Gastrocnemius medialis (tissue), 4 donors: ENCODE data around the gene APOBEC3B. TPM values are rescaled to one million over a fixed set of nuclear protein-coding genes. Genes with fewer than 3 reads are reported as not detected.
"Not testable (repeated sequence)": the region's sequence is repeated elsewhere in the genome, so short reads cannot be mapped to it uniquely, and the experiment has no call there.

ENCODE experiments used
- ATAC-seq, 2 donors: fragments of 150-250 bp; one replicate each; pipeline ENCODE4 v1.9.1; 2016
- DNase-seq, 2 donors: peaks; one replicate each; pipeline ENCODE4 v3.0.0-alpha.2; 2019
- H3K27ac ChIP-seq, 4 donors: fragments of 200-600 bp; sonication (generic); 1 replicate in 1 of 4; 2 replicates in 3 of 4; pipeline ENCODE4 v1.5.1; 2016 to 2018; ENCODE audit warnings: mild to moderate bottlenecking in 2 of 4, moderate library complexity in 1 of 4
- H3K27me3 ChIP-seq, 3 donors: fragments of 200-600 bp; sonication (generic) in 2 of 3; 1 replicate in 1 of 3; 2 replicates in 2 of 3; pipeline versions ENCODE4 v1.5.1 to v1.6.0; 2016 to 2019; ENCODE audit warnings: mild to moderate bottlenecking in 1 of 3, moderate library complexity in 1 of 3
- H3K36me3 ChIP-seq, 2 donors: fragments of 200-600 bp; sonication (generic) in 1 of 2; one replicate each; pipeline ENCODE4 v1.5.1; 2017 to 2018
- H3K4me1 ChIP-seq, 2 donors: fragments of 200-600 bp; sonication (generic) in 1 of 2; one replicate each; pipeline ENCODE4 v1.5.1; 2016 to 2017; ENCODE audit warnings: mild to moderate bottlenecking in 2 of 2
- H3K4me3 ChIP-seq, 4 donors: fragments of 200-600 bp; sonication (generic) in 3 of 4; 1 replicate in 1 of 4; 2 replicates in 3 of 4; pipeline ENCODE4 v1.5.1; 2016 to 2019; ENCODE audit warnings: mild to moderate bottlenecking in 2 of 4
- H3K9me3 ChIP-seq, 3 donors: fragments of 200-600 bp; sonication (generic) in 2 of 3; 1 replicate in 1 of 3; 2 replicates in 2 of 3; pipeline ENCODE4 v1.5.1; 2016 to 2019
- CTCF ChIP-seq, 5 experiments: fragments of 450-650 bp in 3 of 5; fragments of 200-600 bp in 2 of 5; sonication (generic) in 2 of 5; IDR thresholded peaks in 4 of 5; conservative IDR thresholded peaks in 1 of 5; 1 replicate in 4 of 5; 2 replicates in 1 of 5; pipeline ENCODE4 v1.5.1; 2016 to 2019; ENCODE audit warnings: antibody characterized with exemption in 5 of 5, mild to moderate bottlenecking in 3 of 5, moderate library complexity in 3 of 5
- POLR2A ChIP-seq, 2 donors: fragments of 450-650 bp; IDR thresholded peaks; one replicate each; pipeline ENCODE4 v1.6.1; 2017; ENCODE audit warnings: antibody characterized with exemption in 2 of 2, mild to moderate bottlenecking in 2 of 2, moderate library complexity in 2 of 2
- in situ Hi-C, 4 donors: fragments of 200-750 bp; cut with MboI; loops; one replicate each; pipeline versions ENCODE4 v1.15.0 to v1.8.0; 2017; ENCODE audit warnings: low sequenced_read_pairs in 4 of 4
- intact Hi-C: fragments of 100-400 bp; cut with DNase I; formaldehyde crosslinking; loops from one replicate; pipeline ENCODE4 v1.15.1; 2023; ENCODE audit warnings: low total_unique reads
- total RNA-seq, 4 donors: library from RNA; depleted of rRNA; stranded (reverse); fragments of >200 nt; gene quantifications; one replicate each; pipeline versions ENCODE4 v1.1.0 to v1.2.3, GENCODE V29; 2016

The APOBEC3B gene
- total RNA-seq, 4 donors from 2014 or later: 0.62 TPM; not detected in 3

GRCh38 chr22:39013942-39014722, 32.0 kb downstream of the APOBEC3B start, which contains the start of gene APOBEC3C:
TSS of gene APOBEC3C (plus strand) at chr22:39014257. CDS start at chr22:39014363, 106 bp downstream.
- intact Hi-C loops: no loop called here
- Histone ChIP-seq H3K27me3 (no peaks in the 10 kb centered on the region), H3K27ac (peak within 1 kb of the TSS; percentile 37 to 61 (median 46)), H3K4me3 (peak within 1 kb of the TSS; percentile 27 to 49 (median 38)), H3K36me3 (no peaks in the 10 kb centered on the region), H3K9me3 (no peaks in the 10 kb centered on the region), H3K4me1 (no peaks in the 10 kb centered on the region)
- TF ChIP-seq POLR2A (IDR thresholded peaks at IDR 0.05) (peak; percentile 23 to 39), CTCF (IDR thresholded peaks at IDR 0.05 in 4 of 5, conservative IDR thresholded peaks at IDR 0.05 in 1 of 5) (no peak)
- in situ Hi-C loops: loop anchor here in 1 of 4 donors (5.0 kb wide), 1 partner anchor 108 kb away; no protein-coding TSS in a partner anchor
- DNase-seq: peak; percentile 56 to 73
- ATAC-seq: peak; percentile 54 to 83

GRCh38 chr22:39014723-39015121, 32.6 kb downstream of the APOBEC3B start:
- peak overlapping the region in 2 of 4 donors; percentile 48 to 61 for H3K27ac ChIP-seq
- intact Hi-C loops, ATAC-seq, H3K9me3 ChIP-seq, H3K4me1 ChIP-seq, DNase-seq, H3K36me3 ChIP-seq, H3K27me3 ChIP-seq: not testable (repeated sequence)
- in situ Hi-C loops: loop anchor here in 1 of 4 donors (5.0 kb wide), 1 partner anchor 108 kb away; no protein-coding TSS in a partner anchor
- peak overlapping the region in 3 of 4 donors; percentile 27 to 49 (median 35) for H3K4me3 ChIP-seq

GRCh38 chr22:39016592-39016991, 34.4 kb downstream of the APOBEC3B start:
- Histone ChIP-seq H3K27me3 (no peaks in the 10 kb centered on the region), H3K4me3 (no peak overlapping the region), H3K36me3 (no peaks in the 10 kb centered on the region), H3K4me1 (no peaks in the 10 kb centered on the region), H3K27ac (no peak overlapping the region), H3K9me3 (no peaks in the 10 kb centered on the region)
- intact Hi-C loops (no loop called here), in situ Hi-C loops (no loop called here)
- no peak for DNase-seq
- ATAC-seq: no peak
- TF ChIP-seq POLR2A (IDR thresholded peaks at IDR 0.05): no peak
- TF ChIP-seq CTCF (IDR thresholded peaks at IDR 0.05 in 4 of 5, conservative IDR thresholded peaks at IDR 0.05 in 1 of 5): no peak

- no peak for DNase-seq
- H3K27ac ChIP-seq: no peak overlapping the region
- no peaks in the 10 kb centered on the region for H3K27me3 ChIP-seq
- H3K4me3 ChIP-seq: no peak overlapping the region
- no peaks in the 10 kb centered on the region for H3K36me3 ChIP-seq
- no peaks in the 10 kb centered on the region for H3K4me1 ChIP-seq
- no peaks in the 10 kb centered on the region for H3K9me3 ChIP-seq
- in situ Hi-C loops: no loop called here
- intact Hi-C loops: no loop called here
- TF ChIP-seq CTCF (IDR thresholded peaks at IDR 0.05 in 4 of 5, conservative IDR thresholded peaks at IDR 0.05 in 1 of 5): no peak
- no peak for TF ChIP-seq POLR2A (IDR thresholded peaks at IDR 0.05)
- no peak for ATAC-seq
These were observed 35.6 kb downstream of the APOBEC3B start for GRCh38 chr22:39017596-39018365.

GRCh38 chr22:39020021-39020651, 38.0 kb downstream of the APOBEC3B start:
- DNase-seq, H3K27me3 ChIP-seq, H3K36me3 ChIP-seq, in situ Hi-C loops, H3K4me1 ChIP-seq, H3K9me3 ChIP-seq, intact Hi-C loops: not testable (repeated sequence)
- peak overlapping the region in 3 of 4 donors; percentile 54 to 62 (median 57) for H3K27ac ChIP-seq
- peak in 1 of 2 donors; percentile 11 for ATAC-seq
- peak overlapping the region in 3 of 4 donors; percentile 34 to 49 (median 48) for H3K4me3 ChIP-seq
